ENCODE data around the gene RAB36.

DNA sequence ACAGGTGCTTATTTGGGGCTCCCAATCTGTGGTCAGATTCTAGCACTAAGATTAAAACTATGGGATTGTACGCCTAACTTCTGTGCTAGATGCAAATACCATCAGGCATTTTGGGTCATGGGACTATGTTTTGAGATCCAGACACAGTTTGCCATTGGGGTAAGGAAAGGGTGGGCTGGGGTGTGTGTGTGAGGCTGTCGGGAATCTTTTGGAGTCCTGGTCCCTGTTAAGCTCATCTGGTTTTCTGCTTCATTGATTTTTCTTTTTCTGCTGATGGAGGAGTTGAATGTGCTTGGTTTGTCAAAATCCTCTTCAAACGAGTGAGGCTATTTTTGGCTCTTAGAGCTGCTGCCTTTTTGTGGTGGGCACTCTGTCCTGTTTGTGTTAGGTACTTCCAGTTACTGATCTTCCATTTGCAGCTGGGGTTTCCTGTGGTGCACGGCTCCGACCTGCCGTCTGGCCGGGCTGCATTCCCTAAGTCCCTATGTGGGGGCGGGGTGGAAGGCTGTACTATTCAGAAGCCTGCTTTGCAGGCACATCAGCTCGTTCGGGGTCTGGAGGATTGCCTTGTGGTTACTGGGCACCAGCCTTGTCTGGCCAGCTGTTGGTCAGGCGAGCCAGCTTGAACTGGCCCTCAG, 37.9 kb downstream of the RAB36 start:
- TF ChIP-seq SUZ12 (IDR thresholded peaks at IDR 0.05) (no peak), ZNF384 (IDR thresholded peaks at IDR 0.05) (no peak), FOXK2 (IDR thresholded peaks at IDR 0.05) (no peak)
